Measurements from ENCODE around the gene KRT6C.

Gene KRT6C

DNA sequence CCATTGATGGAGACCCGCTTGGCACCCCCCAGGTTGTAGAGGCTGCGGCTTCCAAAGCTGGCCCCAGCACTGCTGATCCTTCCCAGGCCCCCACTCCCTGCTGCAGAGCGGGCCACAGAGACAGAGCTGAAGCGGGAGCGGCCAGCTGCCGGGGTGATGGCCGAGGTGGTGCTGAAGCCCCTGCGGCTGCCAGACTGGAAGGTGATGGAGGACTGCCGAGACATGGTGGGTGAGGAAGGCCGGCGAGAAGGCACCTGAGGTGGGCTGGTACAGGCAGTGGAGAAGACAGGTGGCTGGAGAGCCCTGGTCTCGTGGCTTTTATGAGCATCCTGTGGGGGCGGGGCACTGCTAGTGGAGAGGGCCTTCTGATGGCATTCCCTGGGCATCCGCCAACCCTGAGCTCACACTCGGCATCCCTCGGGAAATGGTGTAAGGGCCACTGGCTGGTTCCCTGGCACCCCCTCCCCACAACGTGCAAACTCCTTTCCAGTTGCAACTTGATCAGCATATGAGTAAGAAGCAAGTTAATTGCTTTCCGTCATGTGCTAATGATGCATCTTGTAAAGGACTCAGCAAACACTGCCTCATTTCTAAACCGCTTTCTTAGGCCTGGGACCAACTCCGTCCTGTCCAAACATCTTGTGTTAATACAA, 39.4 kb downstream of the KRT6C start, which contains the start of gene KRT75:
KRT75 (minus strand) TSS at position 291 of the 653 bp plus-strand sequence; CDS start at position 224, 67 bp downstream.
- no peaks in the 10 kb centered on the region for H3K36me3 ChIP-seq (ENCODE audit: insufficient read depth, low read length)
- H3K27me3 ChIP-seq (ENCODE audit: insufficient read depth, low read length), result no peaks in the 10 kb centered on the region
- no peaks in the 10 kb centered on the region for H3K9me3 ChIP-seq (ENCODE audit: low read length)
- no peak within 1 kb of the TSS for H2AFZ ChIP-seq (ENCODE audit: low read depth, low read length)
- H3K4me1 ChIP-seq (ENCODE audit: insufficient read depth, low read length), result no peaks in the 10 kb centered on the region
- no peak within 1 kb of the TSS for H3K4me3 ChIP-seq (ENCODE audit: low read length)

DNA sequence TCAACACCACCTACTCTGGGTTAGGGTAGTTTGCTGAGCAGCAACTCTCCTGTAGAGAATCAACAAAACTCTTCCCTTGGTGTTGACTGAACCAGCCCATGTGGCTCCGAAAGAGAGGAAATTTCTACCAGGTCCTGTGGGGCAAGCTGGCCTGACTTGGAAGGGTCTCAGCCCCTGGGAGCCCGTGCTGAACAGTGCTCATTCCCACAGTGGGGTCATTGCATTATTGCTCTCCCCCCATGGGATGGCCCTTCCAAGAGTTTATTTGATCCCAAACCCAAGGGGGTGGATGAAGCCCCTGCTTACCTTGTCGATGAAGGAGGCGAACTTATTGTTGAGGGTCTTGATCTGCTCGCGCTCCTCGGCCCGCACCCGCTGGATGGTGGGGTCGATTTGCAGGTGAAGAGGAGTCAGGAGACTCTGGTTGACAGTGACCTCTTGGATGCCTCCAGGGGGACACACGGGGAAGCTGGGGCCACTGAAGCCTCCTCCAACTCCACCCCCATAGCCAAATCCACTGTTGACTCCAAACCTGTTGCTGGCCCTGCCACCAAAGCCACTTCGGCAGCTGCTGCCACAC, 40.0 kb downstream of the KRT6C start:
- Histone ChIP-seq H3K36me3 (ENCODE audit: insufficient read depth, low read length) (no peaks in the 10 kb centered on the region), H3K4me3 (ENCODE audit: low read length) (no peak overlapping the region), H3K4me1 (ENCODE audit: insufficient read depth, low read length) (no peaks in the 10 kb centered on the region), H2AFZ (ENCODE audit: low read depth, low read length) (no peak overlapping the region), H3K9me3 (ENCODE audit: low read length) (no peaks in the 10 kb centered on the region), H3K27me3 (ENCODE audit: insufficient read depth, low read length) (no peaks in the 10 kb centered on the region)

DNA sequence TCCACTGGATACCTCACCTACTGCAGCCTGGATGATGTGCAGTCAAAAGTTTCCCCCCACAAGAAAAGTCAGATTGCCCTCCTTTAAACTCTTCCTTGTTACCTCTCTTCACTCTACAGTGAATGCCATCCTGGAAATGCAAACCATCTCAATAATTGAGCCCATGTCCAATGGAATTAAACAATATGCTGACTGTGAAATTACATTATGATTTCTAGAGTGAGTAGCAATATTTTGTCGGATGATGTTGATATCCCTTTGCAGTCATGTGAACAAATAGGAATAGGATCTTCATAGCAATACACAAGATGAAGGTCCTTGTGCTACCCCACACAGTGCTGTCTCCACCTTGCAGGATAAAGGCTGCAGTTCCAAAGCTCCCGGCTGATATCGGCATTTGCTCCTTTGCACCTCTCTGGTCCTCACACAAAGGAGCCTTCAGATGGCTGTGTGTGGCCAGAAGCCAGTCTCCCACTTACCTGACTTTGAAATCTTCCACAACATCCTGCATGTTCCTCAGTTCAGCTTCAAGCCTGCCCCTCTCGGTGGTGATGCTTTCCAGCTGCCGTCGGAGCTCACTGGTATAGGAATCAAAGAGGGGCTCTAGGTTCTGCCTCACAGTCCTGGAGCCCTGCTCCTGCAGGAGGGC, 40.9 kb downstream of the KRT6C start:
- Histone ChIP-seq H3K9me3 (ENCODE audit: low read length) (no peaks in the 10 kb centered on the region), H3K36me3 (ENCODE audit: insufficient read depth, low read length) (no peaks in the 10 kb centered on the region), H3K4me1 (ENCODE audit: insufficient read depth, low read length) (no peaks in the 10 kb centered on the region), H3K27me3 (ENCODE audit: insufficient read depth, low read length) (no peaks in the 10 kb centered on the region), H2AFZ (ENCODE audit: low read depth, low read length) (no peak overlapping the region), H3K4me3 (ENCODE audit: low read length) (no peak overlapping the region)

DNA sequence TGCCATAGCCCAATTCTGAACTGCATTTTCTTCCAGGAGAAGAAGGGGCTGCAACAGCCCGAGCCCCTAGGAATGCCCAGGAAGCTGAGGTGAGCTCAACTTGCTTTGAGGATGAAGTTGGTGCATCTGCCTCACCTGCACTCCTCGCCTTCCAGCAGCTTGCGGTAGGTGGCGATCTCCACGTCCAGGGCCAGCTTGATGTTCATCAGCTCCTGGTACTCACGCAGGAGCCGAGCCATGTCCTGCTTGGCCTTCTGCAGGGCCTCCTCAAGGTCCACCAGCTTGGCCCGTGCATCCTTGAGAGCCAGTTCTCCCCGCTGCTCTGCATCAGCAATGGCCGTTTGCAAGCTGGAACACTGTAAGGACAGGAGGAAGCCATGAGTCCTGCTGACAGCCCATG, 45.5 kb downstream of the KRT6C start:
- H2AFZ ChIP-seq (ENCODE audit: low read depth, low read length), result no peak overlapping the region
- H3K9me3 ChIP-seq (ENCODE audit: low read length), result no peaks in the 10 kb centered on the region
- H3K4me3 ChIP-seq (ENCODE audit: low read length), result no peak overlapping the region
- H3K4me1 ChIP-seq (ENCODE audit: insufficient read depth, low read length), result no peaks in the 10 kb centered on the region
- H3K27me3 ChIP-seq (ENCODE audit: insufficient read depth, low read length), result peaks cover 2% of the 10 kb centered on the region
- no peaks in the 10 kb centered on the region for H3K36me3 ChIP-seq (ENCODE audit: insufficient read depth, low read length)

- no peak overlapping the region for H3K4me3 ChIP-seq (ENCODE audit: low read length)
- no peak overlapping the region for H2AFZ ChIP-seq (ENCODE audit: low read depth, low read length)
- H3K36me3 ChIP-seq (ENCODE audit: insufficient read depth, low read length), result no peaks in the 10 kb centered on the region
- H3K27me3 ChIP-seq (ENCODE audit: insufficient read depth, low read length), result peaks cover 9% of the 10 kb centered on the region
- no peaks in the 10 kb centered on the region for H3K9me3 ChIP-seq (ENCODE audit: low read length)
- no peaks in the 10 kb centered on the region for H3K4me1 ChIP-seq (ENCODE audit: insufficient read depth, low read length)
Measured at GRCh38 chr12:52427083-52427482, 46.5 kb downstream of the KRT6C start.

GRCh38 chr12:52426034-52426433, 47.6 kb downstream of the KRT6C start:
- no peaks in the 10 kb centered on the region for H3K4me1 ChIP-seq (ENCODE audit: insufficient read depth, low read length)
- H3K9me3 ChIP-seq (ENCODE audit: low read length), result no peaks in the 10 kb centered on the region
- no peak overlapping the region for H2AFZ ChIP-seq (ENCODE audit: low read depth, low read length)
- peaks cover 9% of the 10 kb centered on the region for H3K27me3 ChIP-seq (ENCODE audit: insufficient read depth, low read length)
- H3K36me3 ChIP-seq (ENCODE audit: insufficient read depth, low read length), result no peaks in the 10 kb centered on the region
- no peak overlapping the region for H3K4me3 ChIP-seq (ENCODE audit: low read length)

DNA sequence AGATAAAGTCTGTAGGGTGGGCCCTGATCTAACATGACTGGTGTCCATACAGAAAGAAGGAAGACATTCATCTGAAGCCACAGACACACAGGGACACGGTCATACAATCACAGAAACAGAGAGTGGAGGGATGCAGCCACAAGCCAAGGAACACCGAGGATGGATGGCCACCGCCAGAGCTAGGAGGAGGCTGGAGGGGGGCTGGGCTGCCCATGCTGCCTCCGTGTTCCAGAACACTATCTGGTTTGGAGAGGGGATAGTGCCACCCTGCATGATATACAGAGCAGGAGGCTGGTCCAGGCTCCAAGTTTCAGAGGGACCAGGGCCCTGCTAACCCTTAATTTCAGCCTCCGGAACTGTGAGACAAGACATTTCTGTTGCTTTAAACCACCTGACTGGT, 48.1 kb downstream of the KRT6C start:
- no peaks in the 10 kb centered on the region for H3K9me3 ChIP-seq (ENCODE audit: low read length)
- no peak overlapping the region for H2AFZ ChIP-seq (ENCODE audit: low read depth, low read length)
- no peaks in the 10 kb centered on the region for H3K4me1 ChIP-seq (ENCODE audit: insufficient read depth, low read length)
- H3K27me3 ChIP-seq (ENCODE audit: insufficient read depth, low read length), result peaks cover 9% of the 10 kb centered on the region
- H3K36me3 ChIP-seq (ENCODE audit: insufficient read depth, low read length), result no peaks in the 10 kb centered on the region
- H3K4me3 ChIP-seq (ENCODE audit: low read length), result no peak overlapping the region

DNA sequence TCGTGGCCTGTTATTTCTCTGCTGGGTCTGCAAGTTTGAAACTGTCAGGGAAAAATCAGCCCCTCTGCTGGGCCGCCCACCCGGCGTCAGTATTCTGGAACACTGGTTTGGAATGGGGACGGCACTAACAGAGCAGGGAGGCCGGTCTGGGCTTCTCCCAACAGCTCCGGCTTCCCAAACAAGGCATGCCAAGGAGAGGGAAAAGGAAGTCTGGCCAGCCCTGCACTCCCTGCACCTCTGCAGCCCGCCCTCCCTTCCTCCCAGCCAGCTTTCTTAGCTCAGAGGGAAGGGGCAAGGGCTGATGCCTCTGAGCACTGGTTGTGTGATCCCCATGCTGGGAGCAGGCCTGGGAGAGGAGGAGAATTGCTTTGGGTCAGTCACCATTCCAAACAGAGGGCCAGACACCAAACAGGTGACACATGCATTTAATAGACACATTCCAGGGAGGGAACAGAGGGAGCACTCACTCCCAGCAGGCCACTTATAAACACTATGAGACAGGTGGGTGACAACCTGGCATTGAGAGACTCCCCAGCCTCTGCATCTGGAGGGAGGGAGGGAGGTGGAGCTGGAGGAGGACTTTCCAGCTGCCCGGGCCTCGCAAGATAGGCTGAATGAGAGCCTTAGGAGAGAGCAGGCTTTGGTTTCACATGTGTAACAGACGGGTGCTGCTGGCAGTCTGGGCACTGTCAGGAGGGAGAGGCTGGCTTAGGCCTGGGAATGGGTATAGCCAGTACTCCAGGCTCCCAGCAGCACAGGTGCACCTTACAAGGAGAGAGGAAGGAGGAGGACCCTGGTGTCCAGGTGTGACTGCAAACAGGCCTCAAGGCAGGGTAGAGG, 49.7 kb downstream of the KRT6C start:
- Histone ChIP-seq H3K36me3 (ENCODE audit: insufficient read depth, low read length) (no peaks in the 10 kb centered on the region), H3K4me1 (ENCODE audit: insufficient read depth, low read length) (no peaks in the 10 kb centered on the region), H3K9me3 (ENCODE audit: low read length) (no peaks in the 10 kb centered on the region), H2AFZ (ENCODE audit: low read depth, low read length) (no peak overlapping the region), H3K4me3 (ENCODE audit: low read length) (no peak overlapping the region), H3K27me3 (ENCODE audit: insufficient read depth, low read length) (peaks cover 9% of the 10 kb centered on the region)

- Histone ChIP-seq H3K36me3 (ENCODE audit: insufficient read depth, low read length) (no peaks in the 10 kb centered on the region), H3K27me3 (ENCODE audit: insufficient read depth, low read length) (peaks cover 9% of the 10 kb centered on the region), H2AFZ (ENCODE audit: low read depth, low read length) (no peak overlapping the region), H3K9me3 (ENCODE audit: low read length) (no peaks in the 10 kb centered on the region), H3K4me1 (ENCODE audit: insufficient read depth, low read length) (no peaks in the 10 kb centered on the region), H3K4me3 (ENCODE audit: low read length) (no peak overlapping the region)
Measured at GRCh38 chr12:52423035-52423434, 50.6 kb downstream of the KRT6C start.

GRCh38 chr12:52419656-52420055, 53.9 kb downstream of the KRT6C start:
- Histone ChIP-seq H3K4me3 (ENCODE audit: low read length) (no peak overlapping the region), H3K36me3 (ENCODE audit: insufficient read depth, low read length) (no peaks in the 10 kb centered on the region), H3K27me3 (ENCODE audit: insufficient read depth, low read length) (peaks cover 9% of the 10 kb centered on the region), H2AFZ (ENCODE audit: low read depth, low read length) (no peak overlapping the region), H3K9me3 (ENCODE audit: low read length) (no peaks in the 10 kb centered on the region), H3K4me1 (ENCODE audit: insufficient read depth, low read length) (no peaks in the 10 kb centered on the region)

GRCh38 chr12:52418576-52419110, 55.0 kb downstream of the KRT6C start:
- H3K36me3 ChIP-seq (ENCODE audit: insufficient read depth, low read length), result no peaks in the 10 kb centered on the region
- no peaks in the 10 kb centered on the region for H3K9me3 ChIP-seq (ENCODE audit: low read length)
- H3K4me3 ChIP-seq (ENCODE audit: low read length), result no peak overlapping the region
- no peak overlapping the region for H2AFZ ChIP-seq (ENCODE audit: low read depth, low read length)
- H3K4me1 ChIP-seq (ENCODE audit: insufficient read depth, low read length), result no peaks in the 10 kb centered on the region
- H3K27me3 ChIP-seq (ENCODE audit: insufficient read depth, low read length), result peaks cover 9% of the 10 kb centered on the region

Data from neuron (in vitro differentiated cells).